Activated T-helper 2 cell treated with anti-CD3 and anti-CD28 coated beads, Interferon-gamma antibody, Interleukin-2, Interleukin-4, amounts not matched to agents 10 μg/mL and 5 μg/mL and 100 μg/mL, durations not matched to agents 14 hours and 24 hours and 36 hours (primary cell): ENCODE data around the gene DERL3. TPM values are rescaled to one million over a fixed set of nuclear protein-coding genes. Genes with fewer than 3 reads are reported as not detected.
"Not testable (repeated sequence)": the region's sequence is repeated elsewhere in the genome, so short reads cannot be mapped to it uniquely, and the experiment has no call there.

Experiments
- DNase-seq: peaks from one replicate; pipeline ENCODE4 v3.0.0; 2021; ENCODE audit warnings: low spot score
- H3K27ac Mint-ChIP-seq: one replicate; pipeline ENCODE4 v1.8.0; 2021; ENCODE audit warnings: mixed read lengths
- H3K27me3 Mint-ChIP-seq: one replicate; pipeline ENCODE4 v1.8.0; 2021; ENCODE audit warnings: low read depth, mixed read lengths
- H3K36me3 Mint-ChIP-seq: one replicate; pipeline ENCODE4 v1.8.0; 2021; ENCODE audit warnings: low read depth, mixed read lengths
- H3K4me1 Mint-ChIP-seq: one replicate; pipeline ENCODE4 v1.8.0; 2021; ENCODE audit warnings: low read depth, mixed read lengths
- H3K4me3 Mint-ChIP-seq: one replicate; pipeline ENCODE4 v1.8.0; 2021; ENCODE audit warnings: low read depth, mild to moderate bottlenecking, moderate library complexity, mixed read lengths
- H3K9me3 Mint-ChIP-seq: one replicate; pipeline ENCODE4 v1.8.0; 2021; ENCODE audit warnings: mixed read lengths
- intact Hi-C: fragments of 100-400 bp; cut with micrococcal nuclease; formaldehyde crosslinking; loops from one replicate; pipeline ENCODE4 v1.15.1; 2023
- total RNA-seq: library from RNA; stranded (reverse); gene quantifications from 2 replicates; pipeline ENCODE4 v1.2.3, GENCODE V29; 2022

DERL3 gene
- 10.3 TPM in 2 replicates for total RNA-seq

DNA sequence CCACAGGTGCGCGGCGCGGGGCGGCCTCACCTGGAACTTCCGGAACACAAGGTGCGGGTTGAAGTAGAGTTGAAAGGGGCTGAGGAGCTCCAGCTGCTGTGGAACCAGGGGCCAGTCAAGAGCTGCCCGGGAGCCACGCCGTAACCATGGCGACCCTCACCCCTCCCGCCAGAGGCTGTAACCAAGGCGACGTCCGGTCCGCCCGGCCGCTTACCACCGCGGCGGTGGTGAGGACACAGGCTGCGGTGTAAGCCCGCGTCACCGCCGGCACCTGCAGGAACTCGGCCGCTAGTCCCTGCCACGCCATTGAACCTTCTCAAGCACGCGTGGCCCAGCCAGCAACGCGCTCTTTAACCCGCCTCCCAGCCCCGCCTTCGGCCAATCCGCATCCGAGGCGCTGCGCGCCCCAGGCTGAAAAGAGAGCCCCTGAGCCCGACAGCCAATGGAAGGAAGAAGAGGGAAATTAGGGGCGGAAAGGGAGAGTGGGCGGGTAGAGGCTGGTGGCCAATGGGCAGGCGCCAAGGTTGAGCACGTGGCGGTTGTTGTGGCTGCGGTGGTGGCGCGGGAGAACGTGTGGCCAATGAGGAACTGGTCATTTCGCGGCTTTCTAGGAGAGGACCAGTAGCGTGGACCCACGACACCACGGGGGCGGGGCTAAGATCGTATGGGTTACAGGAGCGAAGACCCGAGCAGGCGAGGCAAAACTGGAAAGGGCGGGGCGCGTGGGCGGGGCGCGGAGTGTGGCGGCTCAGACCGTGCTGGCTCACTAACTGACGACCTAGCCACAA lies at the start of gene DERL3:
DERL3 (minus strand) TSS at position 326 of the 788 bp plus-strand sequence; CDS start at position 307, 19 bp downstream.
- peak within 1 kb of the TSS; percentile 91 for H3K27ac Mint-ChIP-seq
- intact Hi-C loops = loop anchor here (2.0 to 5.0 kb wide), 4 partner anchors 18 to 212 kb away; partner anchors contain the start of genes SLC2A11 and SMARCB1
- no peaks in the 10 kb centered on the region for H3K9me3 Mint-ChIP-seq
- H3K4me3 Mint-ChIP-seq = peak within 1 kb of the TSS; percentile 95
- DNase-seq = peak; percentile 99
- peaks cover 17% of the 10 kb centered on the region for H3K4me1 Mint-ChIP-seq
- peaks cover 17% of the 10 kb centered on the region for H3K36me3 Mint-ChIP-seq
- peaks cover 2% of the 10 kb centered on the region for H3K27me3 Mint-ChIP-seq

DNA sequence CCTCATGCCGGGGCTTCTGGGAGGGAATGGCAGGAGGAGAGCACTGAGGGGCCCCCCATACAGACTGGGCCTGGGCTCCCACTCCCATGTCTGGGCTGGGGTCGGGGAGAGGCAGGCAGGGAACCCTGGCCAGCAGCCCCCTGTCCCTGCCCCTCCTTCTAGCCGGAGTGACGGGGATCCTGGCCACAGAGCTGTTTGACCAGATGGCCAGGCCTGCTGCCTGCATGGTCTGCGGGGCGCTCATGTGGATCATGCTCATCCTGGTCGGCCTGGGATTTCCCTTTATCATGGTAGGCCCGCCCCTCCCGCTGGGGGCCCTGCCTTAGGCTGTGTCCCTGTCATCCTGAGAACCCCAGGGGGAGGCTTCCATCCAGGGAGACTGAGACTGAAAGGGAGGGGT lies 45.3 kb upstream of the DERL3 start:
- H3K36me3 Mint-ChIP-seq = no peaks in the 10 kb centered on the region
- H3K9me3 Mint-ChIP-seq = no peaks in the 10 kb centered on the region
- intact Hi-C loops = no loop called here
- DNase-seq = no peak
- H3K4me3 Mint-ChIP-seq = no peak overlapping the region
- H3K27ac Mint-ChIP-seq = no peak overlapping the region
- H3K4me1 Mint-ChIP-seq = no peaks in the 10 kb centered on the region
- no peaks in the 10 kb centered on the region for H3K27me3 Mint-ChIP-seq

GRCh38 chr22:23883658-23884057 lies 44.9 kb upstream of the DERL3 start:
- no peak for DNase-seq
- Mint-ChIP-seq H3K4me3 (no peak overlapping the region), H3K27ac (no peak overlapping the region), H3K27me3 (no peaks in the 10 kb centered on the region), H3K36me3 (no peaks in the 10 kb centered on the region), H3K4me1 (no peaks in the 10 kb centered on the region), H3K9me3 (no peaks in the 10 kb centered on the region)
- intact Hi-C loops = no loop called here

GRCh38 chr22:23882370-23882769 lies 43.6 kb upstream of the DERL3 start:
- H3K9me3 Mint-ChIP-seq = no peaks in the 10 kb centered on the region
- H3K36me3 Mint-ChIP-seq = peaks cover 3% of the 10 kb centered on the region
- H3K27ac Mint-ChIP-seq = no peak overlapping the region

DNA sequence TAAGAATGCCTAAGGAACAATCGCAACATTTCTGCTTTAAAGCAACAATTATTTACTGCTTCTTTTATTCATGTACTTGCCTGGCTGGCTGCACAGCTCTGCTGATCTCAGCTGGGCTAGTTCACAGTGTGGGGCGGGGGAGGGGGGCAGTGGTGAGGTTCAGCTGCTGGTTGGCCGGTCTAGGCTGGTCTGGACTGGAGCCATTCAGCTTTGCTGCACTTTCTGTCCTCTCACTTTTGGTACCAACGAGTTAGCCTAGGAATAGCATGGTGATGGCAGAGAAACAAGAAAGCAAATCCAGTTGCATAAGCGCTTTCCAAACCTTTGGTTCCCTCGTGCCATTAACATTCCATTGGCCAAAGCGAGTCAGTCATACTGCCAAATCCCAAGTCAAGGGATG lies 39.4 kb upstream of the DERL3 start:
- Mint-ChIP-seq H3K4me1 (no peaks in the 10 kb centered on the region), H3K27ac (no peak overlapping the region), H3K36me3 (peaks cover 3% of the 10 kb centered on the region), H3K27me3 (no peaks in the 10 kb centered on the region), H3K4me3 (no peak overlapping the region), H3K9me3 (no peaks in the 10 kb centered on the region)
- DNase-seq = no peak
- intact Hi-C loops = no loop called here

More at GRCh38 chr22:23882370-23882769, 43.6 kb upstream of the DERL3 start:
- intact Hi-C loops = no loop called here
- DNase-seq = no peak
- Mint-ChIP-seq H3K4me3 (no peak overlapping the region), H3K27me3 (no peaks in the 10 kb centered on the region), H3K4me1 (no peaks in the 10 kb centered on the region)

- Mint-ChIP-seq H3K4me1 (no peaks in the 10 kb centered on the region), H3K36me3 (peaks cover 3% of the 10 kb centered on the region), H3K27ac (no peak overlapping the region), H3K9me3 (no peaks in the 10 kb centered on the region), H3K27me3 (no peaks in the 10 kb centered on the region), H3K4me3 (no peak overlapping the region)
- intact Hi-C loops = no loop called here
- no peak for DNase-seq
Measured at GRCh38 chr22:23877566-23877965, 38.8 kb upstream of the DERL3 start.

GRCh38 chr22:23875801-23876200 lies 37.0 kb upstream of the DERL3 start:
- DNase-seq = no peak
- H3K4me1 Mint-ChIP-seq = no peaks in the 10 kb centered on the region
- H3K27ac Mint-ChIP-seq = no peak overlapping the region
- H3K9me3 Mint-ChIP-seq = no peaks in the 10 kb centered on the region
- H3K4me3 Mint-ChIP-seq = no peak overlapping the region
- H3K27me3 Mint-ChIP-seq = no peaks in the 10 kb centered on the region
- intact Hi-C loops = no loop called here
- peaks cover 3% of the 10 kb centered on the region for H3K36me3 Mint-ChIP-seq

- Mint-ChIP-seq H3K9me3 (no peaks in the 10 kb centered on the region), H3K27me3 (no peaks in the 10 kb centered on the region), H3K36me3 (peaks cover 3% of the 10 kb centered on the region), H3K4me1 (no peaks in the 10 kb centered on the region), H3K27ac (no peak overlapping the region), H3K4me3 (no peak overlapping the region)
- intact Hi-C loops = no loop called here
- DNase-seq = no peak
Measured at GRCh38 chr22:23874871-23875270, 36.1 kb upstream of the DERL3 start.

DNA sequence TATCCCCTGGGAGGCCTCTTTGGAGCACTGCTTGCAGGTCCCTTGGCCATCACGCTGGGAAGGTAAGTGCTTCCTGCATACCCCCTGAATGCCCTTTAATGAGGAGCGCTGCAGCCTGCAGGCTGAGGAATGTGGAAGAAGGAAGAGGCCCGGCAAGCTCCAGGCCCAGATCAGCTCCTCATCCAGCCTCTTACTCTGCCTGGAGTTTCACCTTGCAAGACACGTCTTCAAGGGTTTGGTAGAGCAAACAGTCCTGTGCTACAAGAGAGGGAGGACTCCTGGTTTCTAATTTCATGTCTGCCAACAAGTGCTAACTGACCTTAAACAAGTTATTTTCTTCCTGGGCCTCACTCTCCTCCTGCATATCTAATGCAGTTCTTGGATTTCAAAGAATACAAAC lies 29.8 kb upstream of the DERL3 start:
- H3K9me3 Mint-ChIP-seq = no peaks in the 10 kb centered on the region
- intact Hi-C loops = loop anchor here (10.0 kb wide), 1 partner anchor 86 kb away; no protein-coding TSS in a partner anchor
- no peaks in the 10 kb centered on the region for H3K27me3 Mint-ChIP-seq
- H3K4me3 Mint-ChIP-seq = no peak overlapping the region
- H3K36me3 Mint-ChIP-seq = no peaks in the 10 kb centered on the region
- H3K4me1 Mint-ChIP-seq = no peaks in the 10 kb centered on the region
- no peak overlapping the region for H3K27ac Mint-ChIP-seq
- no peak for DNase-seq

DNA sequence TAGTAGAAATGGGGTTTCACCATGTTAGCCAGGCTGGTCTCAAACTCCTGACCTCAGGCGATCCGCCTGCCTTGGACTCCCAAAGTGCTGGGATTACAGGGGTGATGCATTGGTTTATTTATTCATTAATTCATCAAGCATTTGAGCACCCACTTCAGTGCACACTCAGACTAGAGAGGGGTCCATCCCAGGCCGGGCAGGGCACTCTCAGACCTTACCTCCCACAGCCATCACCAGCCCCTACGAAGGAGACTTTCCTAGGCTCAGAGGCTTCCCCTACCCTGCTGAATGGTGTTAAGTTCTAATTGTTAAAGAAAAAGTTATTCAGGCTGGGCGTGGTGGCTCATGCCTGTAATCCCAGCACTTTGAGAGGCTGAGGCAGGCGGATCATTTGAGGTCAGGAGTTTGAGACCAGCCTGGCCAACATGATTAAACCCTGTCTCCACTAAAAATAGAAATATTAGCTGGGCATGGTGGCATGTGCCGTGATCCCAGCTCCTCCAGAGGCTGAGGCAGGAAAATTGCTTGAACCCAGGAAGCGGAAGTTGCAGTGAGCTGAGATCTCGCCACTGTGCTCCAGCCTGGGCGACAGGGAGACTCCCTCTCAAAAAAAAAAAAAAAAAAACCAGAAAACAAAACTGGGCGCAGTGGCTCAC lies 25.8 kb upstream of the DERL3 start:
- not testable (repeated sequence) for H3K27me3 Mint-ChIP-seq

GRCh38 chr22:23862103-23862502 lies 23.3 kb upstream of the DERL3 start:
- Mint-ChIP-seq H3K27ac (no peak overlapping the region), H3K9me3 (no peaks in the 10 kb centered on the region), H3K4me1 (peaks cover 10% of the 10 kb centered on the region), H3K27me3 (no peaks in the 10 kb centered on the region), H3K36me3 (no peaks in the 10 kb centered on the region), H3K4me3 (no peak overlapping the region)
- DNase-seq = peak; percentile 40
- intact Hi-C loops = loop anchor here (10.0 kb wide), 1 partner anchor 93 kb away; no protein-coding TSS in a partner anchor

More for the DNA sequence above, 25.8 kb upstream of the DERL3 start:
- DNase-seq, H3K9me3 Mint-ChIP-seq, H3K36me3 Mint-ChIP-seq, H3K4me1 Mint-ChIP-seq, H3K27ac Mint-ChIP-seq, H3K4me3 Mint-ChIP-seq: not testable (repeated sequence)
- intact Hi-C loops = loop anchor here (10.0 kb wide), 1 partner anchor 90 kb away; no protein-coding TSS in a partner anchor

GRCh38 chr22:23860187-23860586 lies 21.4 kb upstream of the DERL3 start:
- H3K27ac Mint-ChIP-seq, H3K9me3 Mint-ChIP-seq, H3K4me3 Mint-ChIP-seq, DNase-seq, H3K36me3 Mint-ChIP-seq, H3K27me3 Mint-ChIP-seq: not testable (repeated sequence)
- H3K4me1 Mint-ChIP-seq = peaks cover 16% of the 10 kb centered on the region
- intact Hi-C loops = loop anchor here (10.0 kb wide), 1 partner anchor 95 kb away; no protein-coding TSS in a partner anchor

DNA sequence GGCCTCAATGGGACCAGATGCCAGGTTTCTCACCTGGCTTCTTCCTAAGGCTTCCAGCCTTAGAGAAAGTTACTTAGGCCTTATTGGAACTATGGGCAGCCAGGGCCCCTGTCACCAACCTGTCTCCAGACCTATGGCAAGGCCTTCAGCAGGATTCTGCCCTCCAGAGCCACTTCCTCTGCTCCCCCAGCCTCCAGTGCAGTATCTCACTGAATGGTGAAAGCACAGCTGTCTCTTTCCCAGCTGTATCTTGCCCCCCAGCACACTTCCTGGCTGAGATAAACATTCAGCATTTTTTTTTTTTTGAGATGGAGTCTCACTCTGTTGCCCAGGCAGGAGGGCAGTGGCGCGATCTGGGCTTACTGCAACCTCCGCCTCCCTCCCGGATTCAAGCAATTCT lies 20.4 kb upstream of the DERL3 start:
- Mint-ChIP-seq H3K9me3 (no peaks in the 10 kb centered on the region), H3K36me3 (no peaks in the 10 kb centered on the region), H3K27ac (no peak overlapping the region), H3K27me3 (peaks cover 5% of the 10 kb centered on the region), H3K4me1 (peaks cover 16% of the 10 kb centered on the region), H3K4me3 (peak overlapping the region; percentile 87)
- intact Hi-C loops = no loop called here
- DNase-seq = no peak
